Mammary epithelial cell (primary cell): ENCODE data around the gene PDCD6IP.

Experiments used
- CTCF ChIP-seq, 2 donors: IDR thresholded peaks in 1 of 2; conservative IDR thresholded peaks in 1 of 2; 2 replicates each; pipeline ENCODE4 v1.5.1; 2011 to 2012; ENCODE audit warnings: inconsistent platforms in 2 of 2, low read length in 2 of 2, mild to moderate bottlenecking in 2 of 2, control low read depth in 1 of 2, low read depth in 1 of 2; ENCODE audit not compliant: insufficient read depth in 1 of 2; ENCODE audit errors: extremely low read depth in 1 of 2
- EZH2 ChIP-seq: IDR thresholded peaks from 2 replicates; pipeline ENCODE4 v1.6.1; 2012; ENCODE audit warnings: low read length, inconsistent platforms, borderline replicate concordance

- TF ChIP-seq CTCF (conservative IDR thresholded peaks at IDR 0.05 in 1 of 2, IDR thresholded peaks at IDR 0.05 in 1 of 2; ENCODE audit: extremely low read depth in 1 of 2, insufficient read depth in 1 of 2, low read depth in 1 of 2, low read length in 2 of 2) = no peak
- TF ChIP-seq EZH2 = no peak
Measured at GRCh38 chr3:33892655-33893054, 94.2 kb downstream of the PDCD6IP start.
